H9 (cell line): ENCODE results near the gene RTN4R. TPM values are rescaled to one million over a fixed set of nuclear protein-coding genes. Genes with fewer than 3 reads are reported as not detected.

Source experiments
- DNase-seq: peaks from one replicate; pipeline ENCODE4 v3.0.0-alpha.2; 2017
- H2AFZ ChIP-seq: one replicate; pipeline ENCODE4 v1.6.1; 2013; ENCODE audit warnings: mild to moderate bottlenecking, low read length, control low read depth, moderate library complexity
- H2AK5ac ChIP-seq: 2 replicates; pipeline ENCODE4 v1.6.1; 2013; ENCODE audit warnings: low read length, control low read depth, mixed read lengths; ENCODE audit not compliant: insufficient read length
- H2BK120ac ChIP-seq: one replicate; pipeline ENCODE4 v1.6.1; 2013; ENCODE audit warnings: low read depth, mild to moderate bottlenecking, low read length, control low read depth, inconsistent platforms; ENCODE audit not compliant: poor library complexity, severe bottlenecking
- H2BK12ac ChIP-seq: 2 replicates; pipeline ENCODE4 v1.6.1; 2013; ENCODE audit warnings: low read length, control low read depth, mixed read lengths, low read depth; ENCODE audit not compliant: insufficient read length
- H2BK15ac ChIP-seq: 2 replicates; pipeline ENCODE4 v1.6.1; 2013; ENCODE audit warnings: low read depth, low read length, control low read depth
- H2BK20ac ChIP-seq: one replicate; pipeline ENCODE4 v1.6.1; 2013; ENCODE audit warnings: low read depth, mild to moderate bottlenecking, low read length, control low read depth, inconsistent platforms; ENCODE audit not compliant: poor library complexity, severe bottlenecking
- H2BK5ac ChIP-seq: 2 replicates; pipeline ENCODE4 v1.6.1; 2013; ENCODE audit warnings: low read length, control low read depth, mixed read lengths; ENCODE audit not compliant: insufficient read length
- H3K14ac ChIP-seq: 2 replicates; pipeline ENCODE4 v1.6.1; 2013; ENCODE audit warnings: low read length, control low read depth; ENCODE audit not compliant: insufficient read depth
- H3K18ac ChIP-seq: 2 replicates; pipeline ENCODE4 v1.6.1; 2013; ENCODE audit warnings: low read depth, mild to moderate bottlenecking, mixed read lengths, low read length, control low read depth; ENCODE audit not compliant: insufficient read length
- H3K23ac ChIP-seq: 2 replicates; pipeline ENCODE4 v1.6.1; 2013; ENCODE audit warnings: low read length, control low read depth, mixed read lengths, low read depth; ENCODE audit not compliant: insufficient read length
- H3K23me2 ChIP-seq: 2 replicates; pipeline ENCODE4 v1.6.1; 2013; ENCODE audit warnings: low read depth, mild to moderate bottlenecking, mixed read lengths, low read length, control low read depth; ENCODE audit not compliant: insufficient read length, poor library complexity, severe bottlenecking
- H3K27ac ChIP-seq: 2 replicates; pipeline ENCODE4 v1.5.1; 2013; ENCODE audit warnings: low read length, control low read depth, mixed read lengths, low read depth; ENCODE audit not compliant: insufficient read length
- H3K27me3 ChIP-seq: 2 replicates; pipeline ENCODE4 v1.6.1; 2013; ENCODE audit warnings: low read length, control low read depth, inconsistent platforms; ENCODE audit not compliant: insufficient read depth
- H3K4ac ChIP-seq: 2 replicates; pipeline ENCODE4 v1.6.1; 2013; ENCODE audit warnings: low read depth, mild to moderate bottlenecking, control low read depth, inconsistent platforms, low read length, moderate library complexity
- H3K4me1 ChIP-seq: 2 replicates; pipeline ENCODE4 v1.6.1; 2013; ENCODE audit warnings: low read length, control low read depth, inconsistent platforms; ENCODE audit not compliant: insufficient read depth
- H3K4me2 ChIP-seq: 2 replicates; pipeline ENCODE4 v1.6.1; 2013; ENCODE audit warnings: low read length, control low read depth, mixed read lengths; ENCODE audit not compliant: insufficient read length, insufficient read depth
- H3K56ac ChIP-seq: 2 replicates; pipeline ENCODE4 v1.6.1; 2013; ENCODE audit warnings: low read depth, mild to moderate bottlenecking, mixed read lengths, low read length, control low read depth; ENCODE audit not compliant: insufficient read length
- H3K79me1 ChIP-seq: 2 replicates; pipeline ENCODE4 v1.6.1; 2013; ENCODE audit warnings: low read depth, mild to moderate bottlenecking, moderate library complexity, low read length, control low read depth, inconsistent platforms; ENCODE audit not compliant: insufficient read depth, poor library complexity, severe bottlenecking
- H3K79me2 ChIP-seq: 2 replicates; pipeline ENCODE4 v1.6.1; 2013; ENCODE audit warnings: low read length, control low read depth, inconsistent platforms; ENCODE audit not compliant: insufficient read depth
- H3K9ac ChIP-seq: 2 replicates; pipeline ENCODE4 v1.6.1; 2013; ENCODE audit warnings: low read length, control low read depth, mixed read lengths; ENCODE audit not compliant: insufficient read length; ENCODE audit errors: extremely low read depth
- H3K9me3 ChIP-seq: one replicate; pipeline ENCODE4 v1.6.1; 2013; ENCODE audit warnings: low read depth, low read length, inconsistent platforms; ENCODE audit not compliant: control insufficient read depth
- H3T11ph ChIP-seq: one replicate; pipeline ENCODE4 v1.6.1; 2013; ENCODE audit warnings: mild to moderate bottlenecking, low read length, control low read depth, inconsistent platforms
- H4K20me1 ChIP-seq: one replicate; pipeline ENCODE4 v1.6.1; 2013; ENCODE audit not compliant: control insufficient read depth, insufficient read length, insufficient read depth
- H4K5ac ChIP-seq: 2 replicates; pipeline ENCODE4 v1.6.1; 2013; ENCODE audit warnings: low read depth, mild to moderate bottlenecking, mixed read lengths, low read length, control low read depth; ENCODE audit not compliant: insufficient read length
- H4K8ac ChIP-seq: replicated peaks from 2 replicates; pipeline ENCODE4 v1.6.1; 2013; ENCODE audit warnings: low read length, control low read depth, mixed read lengths, low read depth; ENCODE audit not compliant: insufficient read length
- H4K91ac ChIP-seq: 2 replicates; pipeline ENCODE4 v1.6.1; 2013; ENCODE audit warnings: low read depth, mild to moderate bottlenecking, moderate library complexity, mixed read lengths, low read length, control low read depth; ENCODE audit not compliant: insufficient read length
- H3K27ac Mint-ChIP-seq, 3 experiments: 2 replicates in 2 of 3; 3 replicates in 1 of 3; pipeline ENCODE4 v1.8.0; 2020 to 2021; ENCODE audit warnings: mixed read lengths in 3 of 3, mild to moderate bottlenecking in 1 of 3, moderate library complexity in 1 of 3
- H3K27me3 Mint-ChIP-seq: 2 replicates; pipeline ENCODE4 v1.8.0; 2021; ENCODE audit warnings: low read depth, mild to moderate bottlenecking, moderate library complexity, mixed read lengths
- H3K36me3 Mint-ChIP-seq, 3 experiments: 2 replicates in 2 of 3; 3 replicates in 1 of 3; pipeline ENCODE4 v1.8.0; 2020 to 2021; ENCODE audit warnings: low read depth in 3 of 3, mixed read lengths in 3 of 3; ENCODE audit not compliant: insufficient read depth in 1 of 3
- H3K4me1 Mint-ChIP-seq, 2 experiments: 2 replicates each; pipeline ENCODE4 v1.8.0; 2020; ENCODE audit warnings: mixed read lengths in 2 of 2
- H3K4me3 Mint-ChIP-seq, 2 experiments: 2 replicates in 1 of 2; 3 replicates in 1 of 2; pipeline ENCODE4 v1.8.0; 2020 to 2021; ENCODE audit warnings: mild to moderate bottlenecking in 2 of 2, mixed read lengths in 2 of 2, moderate library complexity in 1 of 2
- H3K9me3 Mint-ChIP-seq, 2 experiments: 2 replicates in 1 of 2; 3 replicates in 1 of 2; pipeline ENCODE4 v1.8.0; 2020; ENCODE audit warnings: mild to moderate bottlenecking in 2 of 2, mixed read lengths in 2 of 2, moderate library complexity in 1 of 2
- CTCF ChIP-seq: fragments of 200-600 bp; sonication (generic); conservative IDR thresholded peaks from 3 replicates; pipeline ENCODE4 v1.8.0; 2021; ENCODE audit warnings: antibody characterized with exemption, mild to moderate bottlenecking
- WGBS: extraction: QIAGEN DNeasy Blood & Tissue Kit; methylation state at CpG from one replicate; pipeline ENCODE4 v1.1.7; 2013; ENCODE audit warnings: missing lambda C conversion rate, low lambda C conversion rate, mixed read lengths; ENCODE audit not compliant: insufficient read length; ENCODE audit errors: extremely low coverage; 5-methylcytosine and 5-hydroxymethylcytosine counted together
- total RNA-seq: library from RNA; stranded (reverse); gene quantifications from 2 replicates; pipeline ENCODE4 v1.2.1, GENCODE V29; 2021

The RTN4R gene
- total RNA-seq, 1 experiment from 2014 or later = 19.0 TPM

DNA sequence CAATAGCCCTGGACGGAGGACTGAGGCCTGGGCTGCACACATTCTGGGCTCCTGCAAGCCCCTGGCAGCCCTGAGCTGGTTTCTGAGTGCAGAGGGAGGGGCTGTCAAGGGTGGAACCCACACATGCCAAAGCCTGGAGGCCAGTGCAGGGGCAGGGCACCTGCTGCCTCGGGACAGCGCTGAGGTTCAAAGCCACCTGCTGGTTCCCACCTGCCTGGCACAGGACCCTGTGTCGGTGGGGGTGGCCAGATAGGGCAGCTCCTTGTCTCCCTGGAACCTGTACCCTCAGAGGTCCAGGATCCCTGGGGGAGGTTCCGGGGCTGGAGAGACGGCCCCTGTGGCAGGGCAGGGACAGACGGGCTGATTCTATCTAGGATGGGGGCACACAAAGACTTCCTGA lies 40.8 kb downstream of the RTN4R start:
- no CpG with 5 or more reads among the region's 7 CpGs for WGBS
- Histone ChIP-seq H3K27ac (no peak overlapping the region), H3K9me3 (no peaks in the 10 kb centered on the region), H3K23ac (no peak overlapping the region), H4K5ac (no peak overlapping the region), H3K4ac (no peak overlapping the region), H4K20me1 (no peaks in the 10 kb centered on the region), H4K8ac (no peak overlapping the region), H3T11ph (no peak overlapping the region), H3K18ac (no peak overlapping the region), H3K79me2 (no peaks in the 10 kb centered on the region), H4K91ac (no peak overlapping the region), H3K27me3 (no peaks in the 10 kb centered on the region), H3K56ac (no peak overlapping the region), H2BK12ac (no peak overlapping the region), H2BK120ac (no peak overlapping the region), H2AFZ (no peak overlapping the region), H3K4me1 (no peaks in the 10 kb centered on the region), H3K23me2 (no peaks in the 10 kb centered on the region), H2BK5ac (no peak overlapping the region), H2AK5ac (no peak overlapping the region), H3K4me2 (no peak overlapping the region), H3K79me1 (no peaks in the 10 kb centered on the region), H3K14ac (no peak overlapping the region), H2BK20ac (no peak overlapping the region), H2BK15ac (no peak overlapping the region), H3K9ac (no peak overlapping the region)
- Mint-ChIP-seq H3K9me3 (peaks cover 9 to 14% of the 10 kb centered on the region in 2 experiments; a peak in 4 of 5 replicates), H3K4me3 (no peak overlapping the region), H3K27me3 (no peaks in the 10 kb centered on the region), H3K36me3 (peaks cover 0 to 5% (median 0%) of the 10 kb centered on the region in 3 experiments; a peak in 1 of 7 replicates), H3K27ac (no peak overlapping the region), H3K4me1 (peaks cover 3 to 17% of the 10 kb centered on the region in 2 experiments)
- no peak for DNase-seq
- no peak for TF ChIP-seq CTCF
